HK-2 (cell line): Measurements from ENCODE around the gene HTR6.
"Not testable (repeated sequence)": the region's sequence is repeated elsewhere in the genome, so short reads cannot be mapped to it uniquely, and the experiment has no call there.

Source experiments
- DNase-seq: peaks from one replicate; pipeline ENCODE4 v3.0.0-alpha.2; 2018; ENCODE audit not compliant: unreplicated experiment

Gene HTR6

DNA sequence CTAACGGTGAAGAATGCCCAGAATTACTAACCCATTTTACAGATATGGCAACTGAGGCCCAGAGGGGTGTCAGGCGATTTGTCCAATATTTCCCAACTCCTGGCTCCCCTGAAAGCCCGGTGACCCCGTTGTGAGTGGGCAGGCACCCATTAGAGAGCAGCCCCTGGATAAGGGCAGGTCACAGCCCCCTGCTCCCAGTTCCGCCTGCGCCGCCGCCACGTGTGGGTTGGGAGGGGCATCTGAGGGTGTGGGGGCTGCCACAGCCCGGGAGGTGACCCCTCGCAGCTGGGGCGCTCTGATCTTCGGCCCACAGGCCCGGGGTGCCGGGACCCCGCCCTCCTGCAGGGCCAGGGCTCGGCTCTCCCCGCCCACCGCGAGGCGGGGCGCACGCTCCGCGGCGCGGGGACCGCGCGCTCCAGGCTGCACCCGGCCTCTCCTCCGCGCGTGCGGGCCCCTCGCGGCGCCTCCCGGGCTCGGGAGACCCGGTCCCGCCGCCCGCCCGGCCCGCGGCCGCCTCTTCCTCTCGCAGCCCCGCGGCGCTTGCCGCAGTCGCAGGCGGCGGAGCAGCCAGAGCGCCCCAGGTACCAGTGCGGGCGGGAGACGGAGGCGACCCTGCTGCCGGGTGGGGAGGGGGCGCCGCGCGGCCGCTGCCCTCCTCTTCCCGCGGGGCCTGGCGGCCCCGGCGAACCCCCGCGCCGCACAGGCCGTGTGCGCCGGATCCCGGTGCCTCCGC lies at the start of gene HTR6:
Gene HTR6 (plus strand): TSS at position 423 of the 733 bp plus-strand sequence. CDS start 879 bp downstream, outside the sequence.
- DNase-seq = no peak

DNA sequence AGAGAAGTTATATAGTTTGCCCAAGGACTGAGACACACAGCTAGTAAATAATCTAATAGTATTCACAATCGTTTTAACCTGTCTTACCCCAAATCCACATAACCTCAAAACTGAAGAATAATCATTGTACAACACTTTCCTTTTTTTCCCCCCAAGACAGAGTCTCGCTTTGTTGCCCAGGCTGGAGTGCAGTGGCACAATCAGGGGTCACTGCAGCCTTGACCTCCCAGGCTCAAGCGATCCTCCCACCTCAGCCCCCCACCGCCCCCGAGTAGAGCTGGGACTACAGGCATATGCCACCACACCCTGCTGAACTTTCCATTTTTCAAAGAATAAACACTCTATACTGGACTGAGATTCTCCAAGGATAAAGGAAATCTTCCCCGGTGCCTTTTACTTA lies 49.2 kb upstream of the HTR6 start:
- no peak for DNase-seq

DNA sequence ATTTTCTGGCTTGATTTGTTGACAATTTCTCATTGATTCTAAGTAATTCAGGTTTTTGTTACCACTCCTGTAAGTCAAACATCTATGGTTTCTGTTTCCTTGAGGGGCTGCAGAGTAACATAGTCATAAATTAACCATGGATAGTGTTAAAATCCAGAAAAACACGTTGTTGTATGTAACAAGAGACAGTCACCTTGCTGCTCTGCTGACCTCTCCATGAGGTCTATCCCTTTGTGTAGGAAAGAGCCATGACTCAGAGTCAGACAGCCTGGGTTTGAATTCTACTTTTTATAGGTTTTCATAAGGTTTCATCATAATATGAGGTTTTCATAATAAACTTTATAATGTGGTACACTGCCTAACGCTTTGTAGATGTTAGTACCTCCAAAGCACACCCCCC lies 48.2 kb upstream of the HTR6 start:
- DNase-seq = no peak

DNA sequence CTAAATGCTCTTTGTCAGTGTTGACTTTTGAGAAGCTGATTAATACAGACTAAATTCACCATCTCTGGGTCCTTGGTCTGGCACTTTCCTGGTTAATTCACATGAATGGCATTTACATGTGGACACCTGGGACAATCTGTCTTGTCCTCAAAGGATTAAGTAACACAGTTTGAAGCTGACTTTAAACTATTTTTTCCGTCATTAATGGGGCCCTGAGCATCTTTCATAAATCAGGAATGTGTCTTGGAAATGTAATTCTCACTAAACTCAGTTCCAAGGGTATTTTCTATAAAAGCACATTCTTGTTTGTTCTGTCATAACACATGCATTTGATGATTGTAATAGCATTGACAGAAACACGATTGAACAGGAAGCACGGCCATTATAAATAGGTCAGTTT lies 47.3 kb upstream of the HTR6 start:
- no peak for DNase-seq

DNA sequence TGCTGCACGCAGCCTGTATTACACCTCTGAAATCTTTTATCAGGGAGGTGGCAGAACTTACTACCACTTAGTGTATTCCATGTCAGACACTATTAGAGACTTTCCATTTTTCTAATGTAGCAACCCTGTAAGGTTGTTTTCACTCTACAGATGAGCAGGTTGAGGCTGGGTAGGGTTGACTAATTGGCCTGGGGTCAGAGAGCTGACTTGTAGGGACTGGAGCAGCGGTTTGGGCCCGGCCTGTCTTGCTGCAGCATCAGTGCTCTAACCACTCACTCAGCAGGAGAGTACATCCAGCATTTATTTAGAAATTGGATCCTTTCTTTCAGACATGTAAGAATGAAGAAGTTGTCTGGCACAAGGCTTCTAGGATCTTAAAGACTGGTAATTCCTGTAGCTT lies 46.2 kb upstream of the HTR6 start:
- DNase-seq = no peak

DNA sequence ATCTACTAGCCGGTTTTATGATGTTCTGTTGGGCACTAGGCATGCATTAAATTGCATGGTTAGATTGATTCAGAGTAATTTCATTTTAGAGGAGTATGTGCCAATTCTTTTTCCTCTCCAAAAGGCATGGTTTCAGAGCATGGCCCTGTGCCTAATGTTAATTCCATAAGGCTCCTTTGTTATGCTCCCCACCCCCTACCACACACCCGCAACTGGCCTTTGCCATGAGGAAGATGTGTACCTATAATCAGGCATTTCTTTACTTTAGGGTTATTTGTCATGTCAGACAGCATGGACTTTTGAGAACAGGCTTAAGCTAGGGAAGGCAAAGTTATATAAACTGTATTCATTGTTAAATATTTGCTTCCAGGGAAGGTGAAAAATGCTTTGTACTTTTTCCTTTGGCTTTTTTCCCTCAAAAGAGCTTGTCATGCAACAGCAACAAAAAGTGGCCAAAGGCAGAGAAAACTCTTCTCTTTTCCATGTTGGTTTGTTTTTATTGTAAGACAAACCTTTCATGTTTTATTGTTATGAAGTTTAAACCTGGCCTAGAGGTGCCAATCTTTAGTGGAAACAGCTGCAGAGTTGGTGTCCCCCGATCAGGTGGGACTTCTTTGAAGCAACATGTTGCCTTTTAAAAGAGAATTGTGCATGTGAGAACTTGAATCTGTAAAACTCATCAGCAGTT lies 44.8 kb upstream of the HTR6 start:
- no peak for DNase-seq

DNA sequence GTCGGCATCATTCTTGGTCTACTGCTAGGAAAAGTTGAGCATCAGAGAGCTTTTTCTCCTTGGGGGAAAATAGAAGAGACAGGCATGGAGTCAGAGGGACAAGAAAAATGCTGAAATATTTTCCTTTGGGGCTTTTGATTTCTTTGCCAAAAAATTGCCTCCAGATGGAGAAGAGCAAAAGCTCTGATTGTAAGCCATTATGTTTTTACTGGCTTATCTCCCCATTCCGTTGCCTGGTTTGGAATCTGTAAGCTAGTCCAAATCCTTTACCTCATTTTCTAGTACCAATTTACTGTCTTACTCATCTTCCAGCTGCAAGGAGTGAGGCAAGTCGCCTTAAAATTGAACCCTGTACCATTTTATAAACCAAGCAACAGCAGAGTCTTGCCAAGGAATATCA lies 43.9 kb upstream of the HTR6 start:
- no peak for DNase-seq

DNA sequence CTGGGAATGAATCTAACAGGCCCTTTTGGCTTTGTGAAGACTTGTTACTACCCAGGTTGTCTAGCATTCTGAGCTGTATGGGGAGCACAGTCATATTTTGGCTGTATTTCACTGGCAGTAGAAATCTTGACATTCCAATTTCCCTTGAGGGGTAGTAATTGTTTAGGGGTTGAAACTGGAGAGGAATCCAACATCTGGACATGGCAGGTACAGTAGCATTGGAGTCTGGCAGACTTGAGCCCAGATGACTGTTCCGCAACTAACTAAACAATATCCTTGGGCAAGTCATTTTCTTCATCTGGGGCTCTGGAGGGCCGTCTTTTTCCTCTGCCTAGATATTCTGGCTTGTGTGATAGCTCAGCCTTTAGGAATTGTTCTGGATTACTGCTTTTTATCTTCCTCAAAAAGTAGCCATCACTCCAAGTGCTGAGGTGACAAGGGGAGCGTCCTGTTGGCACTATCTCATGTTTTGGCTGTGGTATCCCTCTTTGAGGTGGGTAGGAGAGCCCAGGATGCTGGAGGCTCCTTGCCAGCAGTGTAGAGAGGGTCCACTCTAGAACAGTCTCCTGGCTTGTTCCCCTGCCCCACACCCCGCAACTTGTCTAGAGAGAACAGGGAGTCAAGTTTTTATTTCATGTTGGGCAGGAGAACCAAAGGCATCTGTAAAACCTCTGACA lies 43.3 kb upstream of the HTR6 start:
- no peak for DNase-seq

DNA sequence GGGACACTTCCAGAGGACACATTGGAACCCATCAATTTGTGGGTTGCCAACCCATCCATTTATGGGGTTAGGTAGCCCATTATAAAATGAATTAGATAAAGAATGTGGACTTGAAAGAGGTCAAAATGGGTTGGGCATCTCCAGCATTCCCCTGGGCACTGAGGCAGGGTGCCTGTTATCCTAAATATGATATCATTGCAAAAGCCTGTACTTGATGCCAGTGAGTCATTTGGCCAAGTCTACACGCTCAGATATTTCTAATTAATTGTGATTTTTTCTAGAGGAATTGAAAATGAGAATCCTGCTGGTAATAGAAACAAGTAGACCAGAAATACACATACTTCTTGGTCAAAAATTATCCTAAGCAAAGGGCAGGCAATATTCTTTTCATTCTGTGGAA lies 42.5 kb upstream of the HTR6 start:
- DNase-seq = peak; percentile 41

DNA sequence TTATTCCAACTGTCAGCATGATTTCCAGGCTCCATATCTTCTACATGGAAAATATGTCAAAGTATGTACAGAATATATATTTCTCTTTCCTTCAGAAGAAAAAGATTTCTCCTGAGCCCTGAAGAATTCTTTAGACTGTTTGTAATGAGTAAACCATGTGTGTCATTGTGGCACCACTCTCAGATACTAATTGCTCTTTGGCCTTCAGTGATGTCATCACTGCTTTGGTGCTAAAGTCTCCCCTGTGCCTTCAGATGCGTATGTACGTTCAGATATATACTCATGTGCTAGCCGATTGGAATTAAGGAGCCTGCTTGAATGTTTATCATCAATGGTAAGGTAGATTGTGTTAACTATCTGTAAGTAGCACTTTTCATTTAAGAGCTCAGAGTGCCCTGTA lies 41.2 kb upstream of the HTR6 start:
- DNase-seq = no peak

DNA sequence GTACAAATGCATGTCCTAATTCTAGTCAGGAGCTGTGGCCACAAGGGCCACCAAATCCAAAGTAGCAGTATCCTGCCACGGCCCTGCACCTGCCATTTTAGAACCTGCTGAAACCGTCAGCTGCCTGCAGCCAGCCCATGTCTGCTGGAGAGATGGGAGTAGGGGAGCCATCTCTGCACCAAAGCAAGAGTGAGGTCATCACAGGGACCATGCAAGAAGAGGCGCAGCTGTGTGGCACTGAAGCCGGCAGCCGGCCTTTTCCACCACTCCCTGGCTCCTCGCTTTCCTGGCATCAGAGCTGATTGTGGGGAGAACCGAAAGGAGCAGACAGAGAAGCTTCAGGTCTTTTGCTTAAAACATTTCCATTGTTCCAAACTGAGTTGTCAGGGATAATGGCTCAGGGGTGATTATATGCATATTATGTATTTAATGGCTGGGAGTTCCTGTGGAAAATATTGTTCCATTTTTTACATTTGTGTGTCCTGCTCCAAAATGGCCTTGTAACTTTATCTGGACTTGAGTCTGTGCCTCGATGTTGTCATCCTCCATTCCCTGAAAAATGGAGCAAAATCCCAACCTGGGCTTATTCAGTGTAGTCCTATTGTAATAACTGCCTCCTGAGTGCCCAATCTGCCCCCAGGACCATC lies 39.3 kb upstream of the HTR6 start:
- DNase-seq = no peak

DNA sequence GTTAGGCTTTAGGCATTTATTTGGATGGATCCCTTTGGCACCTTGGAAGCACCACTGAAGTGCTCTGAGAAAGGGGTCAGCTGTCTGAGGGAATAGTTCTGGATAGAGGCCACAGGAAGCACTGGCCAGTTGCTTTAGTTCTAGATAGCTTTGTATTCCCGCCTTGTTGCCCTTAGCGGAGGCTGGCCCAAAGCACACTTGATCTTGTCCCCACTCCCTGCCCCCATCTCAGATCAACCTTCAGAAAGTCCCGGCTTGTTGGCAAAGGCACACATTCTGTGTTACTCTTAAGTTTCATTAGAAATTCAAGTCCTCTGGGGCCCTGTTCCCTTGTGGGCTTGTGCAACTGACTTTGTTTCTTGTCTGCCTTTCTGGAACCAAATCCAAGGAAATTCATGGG lies 35.8 kb upstream of the HTR6 start:
- DNase-seq = no peak

DNA sequence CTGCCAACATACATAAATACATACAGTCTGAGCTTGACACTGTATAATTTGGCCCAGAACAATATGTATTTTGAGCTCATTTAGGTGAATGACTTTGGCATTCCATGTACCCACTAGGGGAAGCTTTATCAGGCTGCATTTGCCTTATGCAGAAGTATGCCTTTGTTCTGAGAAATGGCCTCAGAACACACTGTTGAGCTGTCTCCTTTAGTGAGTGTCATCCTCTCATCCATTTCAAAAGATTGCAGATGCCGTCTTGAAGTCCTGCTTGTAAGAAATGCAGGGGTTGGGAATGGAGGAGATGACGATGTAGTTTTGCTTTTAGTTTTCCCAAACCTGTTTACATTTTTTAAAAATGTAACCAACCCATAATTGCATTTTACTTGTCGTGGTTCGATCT lies 35.3 kb upstream of the HTR6 start:
- no peak for DNase-seq

DNA sequence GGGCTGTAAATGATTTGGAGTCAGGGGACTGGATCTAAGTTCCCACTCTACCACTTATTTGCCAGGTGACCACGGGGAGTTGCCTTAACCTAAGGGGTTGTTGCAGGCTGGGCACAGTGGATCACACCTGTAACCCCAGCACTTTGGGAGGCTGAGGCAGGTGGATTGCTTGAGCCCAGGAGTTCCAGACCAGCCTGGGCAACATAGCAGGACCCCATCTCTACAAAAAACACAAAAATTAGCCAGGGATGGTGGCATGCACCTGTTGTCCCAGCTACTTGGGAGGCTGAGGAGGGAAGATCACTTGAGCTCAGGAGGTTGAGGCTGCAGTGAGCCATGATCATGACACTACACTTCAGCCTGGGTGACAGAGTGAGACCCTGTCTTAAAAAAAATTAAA lies 34.5 kb upstream of the HTR6 start:
- DNase-seq = not testable (repeated sequence)

DNA sequence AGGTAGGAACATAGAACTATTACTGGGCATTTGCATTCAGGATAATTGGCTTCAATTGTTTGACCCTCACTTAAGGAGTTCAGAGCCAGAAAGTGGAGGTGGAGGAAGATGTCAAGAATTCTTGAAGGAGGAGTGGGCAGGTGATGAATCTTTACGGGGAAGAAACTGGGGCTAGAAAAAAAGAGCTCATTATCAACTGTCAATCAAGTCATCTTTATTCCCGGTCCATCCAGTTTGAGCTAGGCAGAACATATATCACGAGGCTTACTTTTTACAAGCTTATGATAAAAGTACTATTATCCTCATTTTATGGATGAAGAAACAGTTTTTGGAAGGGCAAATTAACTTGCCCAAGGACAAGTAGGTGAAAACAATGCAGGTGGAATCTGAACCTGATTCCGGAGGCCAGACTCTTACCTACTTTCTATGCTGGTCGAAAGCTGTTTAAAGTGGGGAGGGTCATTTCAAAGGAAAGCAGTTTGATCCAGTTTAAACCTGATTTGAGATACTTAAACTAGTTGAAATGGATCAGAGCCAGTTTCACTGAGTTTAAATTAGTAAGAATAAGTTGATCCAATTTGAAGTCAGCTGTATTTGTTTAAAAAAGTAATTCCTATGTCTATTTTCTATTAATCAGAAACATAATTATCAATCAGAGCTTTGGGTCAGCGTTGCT lies 33.8 kb upstream of the HTR6 start:
- DNase-seq = no peak

DNA sequence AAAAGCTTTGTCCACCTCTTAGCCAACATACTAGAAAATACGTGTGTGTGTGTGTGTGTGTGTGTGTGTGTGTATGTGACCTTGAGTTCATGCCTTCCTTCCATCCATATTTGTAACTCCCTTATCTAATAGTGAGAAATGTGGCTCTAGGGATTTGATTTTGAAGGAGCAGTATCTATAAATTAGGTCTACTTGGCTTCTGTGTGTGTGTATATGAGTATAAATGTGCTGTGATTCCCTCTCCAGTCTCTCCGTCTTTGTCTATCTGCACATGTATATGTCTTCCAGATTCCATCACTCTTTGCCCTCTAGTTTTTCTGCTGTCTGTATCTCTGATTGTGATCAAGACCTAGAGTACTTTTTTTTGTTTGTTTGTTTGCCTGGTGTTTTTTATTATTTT lies 32.5 kb upstream of the HTR6 start:
- no peak for DNase-seq

DNA sequence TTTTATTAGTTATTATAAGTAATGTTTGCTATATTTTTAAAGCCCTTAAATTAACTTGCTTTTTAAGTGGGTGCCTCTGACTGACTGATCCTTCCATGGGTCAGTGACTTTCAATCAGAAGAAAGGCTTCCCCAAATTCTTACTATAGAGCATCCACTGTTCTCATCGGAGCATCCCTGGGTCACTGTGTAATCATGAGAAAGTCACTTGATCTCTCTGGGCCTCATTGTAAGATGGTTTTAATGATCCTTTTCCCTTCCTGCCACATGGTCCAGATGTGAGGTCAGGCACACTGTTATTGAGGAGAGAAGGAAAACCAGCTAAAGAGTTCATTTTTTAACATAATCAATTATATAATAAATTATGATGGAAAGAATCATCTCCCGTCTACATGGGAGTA lies 31.6 kb upstream of the HTR6 start:
- DNase-seq = no peak

DNA sequence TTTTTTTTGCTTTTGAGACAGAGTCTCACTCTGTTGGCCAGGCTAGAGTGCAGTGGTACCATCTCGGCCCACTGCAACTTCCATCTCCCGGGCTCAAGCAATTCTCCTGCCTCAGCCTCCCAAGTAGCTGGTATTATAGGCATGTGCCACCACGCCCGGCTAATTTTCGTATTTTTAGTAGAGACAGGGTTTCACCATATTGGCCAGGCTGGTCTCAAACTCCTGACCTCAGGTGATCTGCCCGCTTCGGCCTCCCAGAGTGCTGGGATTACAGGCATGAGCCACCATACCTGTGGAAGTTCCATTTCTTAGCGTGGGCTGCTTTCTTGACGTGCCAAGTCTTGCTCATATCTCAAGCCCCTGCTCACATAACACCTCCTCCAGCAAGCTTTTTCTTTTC lies 29.6 kb upstream of the HTR6 start:
- DNase-seq = not testable (repeated sequence)

DNA sequence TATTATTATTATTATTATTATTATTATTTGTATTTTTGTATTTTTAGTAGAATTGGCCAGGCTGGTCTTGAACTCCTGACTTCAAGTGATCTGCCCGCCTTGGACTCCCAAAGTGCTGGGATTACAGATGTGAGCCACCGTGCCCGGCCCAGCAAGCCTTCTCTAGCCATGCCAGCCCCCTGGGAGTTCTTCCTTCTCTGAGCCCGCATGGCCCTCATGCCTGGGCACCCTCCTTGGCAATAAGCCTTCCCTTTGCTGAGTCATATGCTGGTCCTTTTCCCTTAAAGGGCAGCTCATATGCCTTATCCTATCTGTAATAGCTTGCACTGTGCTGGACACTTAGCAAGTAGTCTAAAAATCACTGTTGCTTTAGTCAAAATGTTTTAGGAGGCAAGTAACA lies 29.0 kb upstream of the HTR6 start:
- DNase-seq = no peak

DNA sequence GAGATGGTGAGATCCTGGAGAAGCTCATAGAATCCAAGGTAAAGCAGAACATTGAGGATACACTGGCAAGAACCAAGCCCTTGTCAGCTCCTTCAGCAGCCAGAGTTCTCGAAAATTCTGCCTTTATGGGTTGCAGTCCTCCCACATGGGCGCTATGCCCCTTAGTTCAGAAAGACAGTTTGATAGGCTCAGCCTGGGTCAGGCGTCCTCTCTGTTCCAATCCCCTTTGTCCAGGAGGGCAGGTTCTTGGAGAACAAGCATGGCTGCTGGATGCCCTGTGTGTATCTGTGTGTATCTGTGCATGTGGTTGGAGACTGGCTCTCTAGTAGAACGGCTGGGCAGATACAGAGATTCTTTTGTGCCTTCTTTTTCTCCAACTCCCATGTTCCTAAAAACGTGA lies 28.6 kb upstream of the HTR6 start:
- no peak for DNase-seq

DNA sequence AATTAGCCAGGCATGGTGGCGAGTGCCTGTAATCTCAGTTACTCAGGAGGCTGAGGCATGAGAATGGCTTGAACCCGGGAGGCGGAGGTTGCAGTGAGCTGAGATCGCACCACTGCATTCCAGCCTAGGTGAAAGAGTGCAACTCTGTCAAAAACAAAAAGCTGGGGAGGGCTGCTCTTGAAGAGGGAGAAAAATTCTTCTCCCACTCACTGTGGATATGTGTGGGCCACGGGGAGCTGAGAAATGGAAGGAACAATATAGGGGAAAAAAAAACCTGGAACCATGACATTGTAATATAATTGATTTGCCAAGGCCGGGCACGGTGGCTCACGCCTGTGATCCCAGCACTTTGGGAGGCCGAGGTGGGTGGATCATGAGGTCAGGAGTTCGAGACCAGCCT lies 27.9 kb upstream of the HTR6 start:
- not testable (repeated sequence) for DNase-seq

DNA sequence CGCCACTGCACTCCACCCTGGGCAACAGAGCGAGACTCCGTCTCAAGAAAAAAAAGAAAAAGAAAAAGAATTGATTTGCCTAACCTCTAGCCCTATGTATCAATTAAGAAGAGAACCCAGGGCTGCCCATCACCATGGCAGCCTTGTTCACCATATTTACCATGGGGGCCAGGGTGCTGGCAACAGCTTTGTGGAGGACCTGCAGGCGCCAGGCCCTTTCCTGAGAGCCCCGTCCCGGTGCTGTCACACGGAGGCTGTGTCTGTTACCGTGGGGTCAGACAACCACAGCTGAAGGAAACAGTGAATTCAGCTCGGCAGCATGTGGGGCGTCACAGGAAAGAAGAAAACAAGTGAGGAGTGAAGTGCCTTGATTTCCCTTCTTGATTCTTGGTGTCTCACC lies 27.1 kb upstream of the HTR6 start:
- no peak for DNase-seq
